ENCODE data around the gene ITPRID2.
"Not testable (repeated sequence)": the region's sequence is repeated elsewhere in the genome, so short reads cannot be mapped to it uniquely, and the experiment has no call there.

Gene ITPRID2

GRCh38 chr2:181961167-181961566 lies 69.6 kb downstream of the ITPRID2 start:
- not testable (repeated sequence) for DNase-seq

GRCh38 chr2:181962142-181962541 lies 70.6 kb downstream of the ITPRID2 start:
- no peak for DNase-seq

GRCh38 chr2:181970160-181970794 lies 78.7 kb downstream of the ITPRID2 start:
- DNase-seq = no peak

- DNase-seq = no peak
Measured at GRCh38 chr2:181971032-181971431, 79.5 kb downstream of the ITPRID2 start.

DNA sequence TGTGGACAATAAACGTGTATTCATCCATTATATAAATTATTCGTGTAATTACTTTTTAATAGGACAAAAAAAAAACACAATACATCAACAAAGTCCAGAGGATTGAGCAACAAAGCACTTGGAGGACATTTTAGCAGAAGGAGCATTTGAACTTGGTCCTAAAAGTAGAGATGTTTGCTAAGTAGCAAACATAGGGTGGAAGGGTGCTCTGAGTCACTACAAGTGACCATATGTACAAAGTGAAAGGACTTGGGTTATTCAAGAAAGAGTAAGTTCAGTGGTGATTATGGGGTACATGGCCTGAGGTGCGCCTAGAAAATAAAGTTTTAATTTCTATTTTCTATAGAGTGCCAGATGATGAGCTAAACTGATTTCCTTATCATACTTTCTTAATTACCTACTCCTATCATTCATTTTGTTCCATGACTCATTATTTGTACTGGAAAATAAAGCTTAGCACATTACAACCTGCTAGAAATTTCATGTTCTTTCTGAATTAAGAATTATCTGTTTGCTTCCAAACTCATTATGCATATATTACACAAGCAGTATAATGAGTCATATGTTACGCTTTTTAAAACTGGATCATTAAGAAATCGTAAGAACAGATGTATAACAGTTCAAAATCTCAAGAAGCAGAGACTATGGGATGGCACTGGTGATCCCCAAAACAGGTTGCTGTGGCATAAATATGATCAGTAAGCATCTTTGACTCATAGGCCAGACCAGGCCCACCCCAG lies 81.1 kb downstream of the ITPRID2 start:
- no peak for DNase-seq

GRCh38 chr2:181973171-181973783 lies 81.7 kb downstream of the ITPRID2 start:
- DNase-seq = no peak

DNA sequence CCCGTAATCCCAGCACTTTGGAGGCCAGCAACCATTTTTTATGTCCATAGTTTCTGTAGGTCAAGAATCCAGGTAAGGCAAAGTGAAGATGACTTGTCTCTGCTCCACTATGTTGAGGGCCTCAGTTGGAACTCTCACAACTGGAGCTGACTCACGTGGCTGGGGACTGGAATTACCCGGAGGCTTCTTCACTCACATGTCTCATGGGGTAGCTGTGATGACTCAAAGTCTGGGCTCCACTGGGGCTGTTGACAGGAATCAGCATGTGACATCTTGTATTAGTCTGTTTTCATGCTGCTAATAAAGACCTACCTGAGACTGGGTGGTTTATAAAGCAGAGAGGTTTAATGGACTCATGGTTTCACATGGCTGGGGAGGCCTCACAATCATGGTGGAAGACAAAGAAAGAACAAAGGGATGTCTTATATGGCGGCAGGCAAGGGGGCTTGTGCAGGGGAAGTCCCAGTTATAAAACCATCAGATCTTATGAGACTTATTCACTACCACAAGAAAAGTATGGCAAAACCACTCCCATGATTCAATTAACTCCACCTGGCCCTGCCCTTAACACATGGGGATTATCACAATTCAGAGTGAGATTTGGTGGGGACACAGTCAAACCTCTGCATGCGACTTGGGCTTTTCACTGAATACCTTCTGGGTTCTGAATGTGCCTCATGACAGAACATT lies 86.3 kb downstream of the ITPRID2 start:
- no peak for DNase-seq

GRCh38 chr2:181978351-181979150 lies 87.0 kb downstream of the ITPRID2 start:
- DNase-seq = no peak
